NCI-H1436 (cell line): ENCODE results near the gene TRPM6.
"Not testable (repeated sequence)": the region's sequence is repeated elsewhere in the genome, so short reads cannot be mapped to it uniquely, and the experiment has no call there.

Source experiments
- DNase-seq: peaks from one replicate; lab custom pipeline; 2025; lab: John Stamatoyannopoulos, UW

Gene TRPM6, protein sequence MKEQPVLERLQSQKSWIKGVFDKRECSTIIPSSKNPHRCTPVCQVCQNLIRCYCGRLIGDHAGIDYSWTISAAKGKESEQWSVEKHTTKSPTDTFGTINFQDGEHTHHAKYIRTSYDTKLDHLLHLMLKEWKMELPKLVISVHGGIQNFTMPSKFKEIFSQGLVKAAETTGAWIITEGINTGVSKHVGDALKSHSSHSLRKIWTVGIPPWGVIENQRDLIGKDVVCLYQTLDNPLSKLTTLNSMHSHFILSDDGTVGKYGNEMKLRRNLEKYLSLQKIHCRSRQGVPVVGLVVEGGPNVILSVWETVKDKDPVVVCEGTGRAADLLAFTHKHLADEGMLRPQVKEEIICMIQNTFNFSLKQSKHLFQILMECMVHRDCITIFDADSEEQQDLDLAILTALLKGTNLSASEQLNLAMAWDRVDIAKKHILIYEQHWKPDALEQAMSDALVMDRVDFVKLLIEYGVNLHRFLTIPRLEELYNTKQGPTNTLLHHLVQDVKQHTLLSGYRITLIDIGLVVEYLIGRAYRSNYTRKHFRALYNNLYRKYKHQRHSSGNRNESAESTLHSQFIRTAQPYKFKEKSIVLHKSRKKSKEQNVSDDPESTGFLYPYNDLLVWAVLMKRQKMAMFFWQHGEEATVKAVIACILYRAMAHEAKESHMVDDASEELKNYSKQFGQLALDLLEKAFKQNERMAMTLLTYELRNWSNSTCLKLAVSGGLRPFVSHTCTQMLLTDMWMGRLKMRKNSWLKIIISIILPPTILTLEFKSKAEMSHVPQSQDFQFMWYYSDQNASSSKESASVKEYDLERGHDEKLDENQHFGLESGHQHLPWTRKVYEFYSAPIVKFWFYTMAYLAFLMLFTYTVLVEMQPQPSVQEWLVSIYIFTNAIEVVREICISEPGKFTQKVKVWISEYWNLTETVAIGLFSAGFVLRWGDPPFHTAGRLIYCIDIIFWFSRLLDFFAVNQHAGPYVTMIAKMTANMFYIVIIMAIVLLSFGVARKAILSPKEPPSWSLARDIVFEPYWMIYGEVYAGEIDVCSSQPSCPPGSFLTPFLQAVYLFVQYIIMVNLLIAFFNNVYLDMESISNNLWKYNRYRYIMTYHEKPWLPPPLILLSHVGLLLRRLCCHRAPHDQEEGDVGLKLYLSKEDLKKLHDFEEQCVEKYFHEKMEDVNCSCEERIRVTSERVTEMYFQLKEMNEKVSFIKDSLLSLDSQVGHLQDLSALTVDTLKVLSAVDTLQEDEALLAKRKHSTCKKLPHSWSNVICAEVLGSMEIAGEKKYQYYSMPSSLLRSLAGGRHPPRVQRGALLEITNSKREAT (N-terminal part only)

GRCh38 chr9:74887041-74887980 is at the start of gene TRPM6:
TSS of gene TRPM6 (minus strand) at chr9:74887921. CDS start at chr9:74887856, 65 bp downstream.
- peak; percentile 21 for DNase-seq

- DNase-seq, result no peak
Observed at GRCh38 chr9:74935008-74935407, 47.3 kb upstream of the TRPM6 start.

DNA sequence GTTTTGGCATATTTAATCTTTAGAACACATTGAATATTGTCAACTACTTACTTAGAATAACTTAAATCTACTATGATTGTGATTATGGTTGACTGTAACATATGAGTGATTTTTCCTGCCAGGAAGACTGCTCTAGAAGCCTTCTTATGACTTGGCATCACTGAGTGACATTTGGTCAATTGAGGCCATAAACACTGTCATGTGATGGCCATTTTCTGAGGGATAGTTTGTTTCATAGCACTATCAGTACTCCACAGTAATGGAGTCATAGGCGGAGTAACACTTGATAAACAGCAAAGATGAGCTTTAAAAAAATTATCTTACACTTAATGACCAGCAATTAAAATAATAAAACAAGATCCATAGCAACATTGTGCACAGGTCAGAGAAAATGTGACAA is 34.0 kb upstream of the TRPM6 start:
- DNase-seq, result no peak

DNA sequence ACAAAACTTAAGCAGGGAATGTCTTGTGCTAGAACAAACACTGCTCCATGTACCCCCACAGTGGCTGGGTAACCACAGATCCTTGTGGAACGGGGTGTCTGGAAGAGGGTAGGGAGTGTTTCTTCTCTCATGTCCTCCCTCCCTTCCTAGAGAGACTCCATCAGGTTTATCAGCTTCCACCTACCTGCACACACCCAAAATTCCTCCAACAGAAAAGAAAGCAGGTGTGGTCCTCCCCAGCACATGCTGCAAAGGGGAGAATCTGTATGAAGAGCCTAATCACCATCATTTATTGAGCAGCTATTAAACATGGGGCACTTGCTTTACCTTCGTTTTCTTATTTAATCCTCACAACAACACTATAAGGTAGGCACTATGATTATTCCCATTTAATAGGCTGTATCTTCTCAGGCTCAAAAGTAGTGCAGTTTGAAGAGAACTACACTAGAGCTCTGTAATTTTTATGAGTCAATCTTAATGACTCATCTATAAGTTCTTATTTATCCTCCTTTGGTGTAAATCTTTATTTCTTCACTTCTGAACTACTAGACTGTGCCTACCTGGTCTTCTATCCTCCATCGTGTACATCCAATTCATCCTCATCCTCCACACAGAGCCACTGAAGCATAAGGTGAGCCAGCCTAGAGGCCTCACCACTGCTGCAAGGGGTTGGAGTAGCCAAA is 33.4 kb upstream of the TRPM6 start:
- DNase-seq, result no peak

GRCh38 chr9:74910036-74910435 is 22.3 kb upstream of the TRPM6 start:
- no peak for DNase-seq

DNA sequence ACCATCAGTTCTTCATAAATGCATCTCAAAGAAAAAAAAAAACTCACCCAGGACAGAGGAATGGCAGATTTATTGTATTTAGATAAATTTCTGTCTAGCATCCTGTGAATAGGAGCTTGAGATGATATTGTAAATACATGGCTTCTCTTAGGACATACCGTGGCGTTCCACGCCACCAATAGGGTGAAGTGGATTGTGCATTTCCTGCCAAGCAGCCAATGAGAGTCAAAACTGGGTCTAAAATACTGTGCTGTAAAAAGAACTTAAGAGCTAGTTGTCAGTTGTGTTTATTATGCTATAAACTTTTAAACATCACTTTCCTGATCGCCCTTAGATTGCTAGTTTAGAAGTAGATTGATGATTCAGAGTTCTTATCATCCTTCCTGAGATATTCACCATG is 20.9 kb upstream of the TRPM6 start:
- no peak for DNase-seq

- no peak for DNase-seq
Observed at GRCh38 chr9:74907085-74907484, 19.4 kb upstream of the TRPM6 start.

DNA sequence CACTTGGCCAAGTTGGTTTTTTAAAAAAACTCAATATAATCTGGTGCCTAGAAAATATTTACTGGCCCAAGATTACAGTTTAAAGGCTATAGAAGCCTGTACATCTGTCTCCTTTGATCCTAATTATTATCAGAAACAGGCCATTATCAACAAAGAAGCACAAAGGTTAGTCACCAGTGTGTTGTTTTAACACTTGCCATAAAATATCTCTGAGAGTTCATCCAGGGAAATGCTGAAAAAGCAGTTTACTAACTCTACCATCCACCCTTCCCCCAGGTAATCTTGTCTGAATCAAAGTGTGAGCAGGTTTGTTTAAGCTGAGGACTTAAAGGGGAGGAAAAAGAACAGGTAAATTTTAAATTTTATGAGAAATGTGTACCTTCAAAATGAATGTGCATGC is 13.3 kb upstream of the TRPM6 start:
- DNase-seq, result no peak

DNA sequence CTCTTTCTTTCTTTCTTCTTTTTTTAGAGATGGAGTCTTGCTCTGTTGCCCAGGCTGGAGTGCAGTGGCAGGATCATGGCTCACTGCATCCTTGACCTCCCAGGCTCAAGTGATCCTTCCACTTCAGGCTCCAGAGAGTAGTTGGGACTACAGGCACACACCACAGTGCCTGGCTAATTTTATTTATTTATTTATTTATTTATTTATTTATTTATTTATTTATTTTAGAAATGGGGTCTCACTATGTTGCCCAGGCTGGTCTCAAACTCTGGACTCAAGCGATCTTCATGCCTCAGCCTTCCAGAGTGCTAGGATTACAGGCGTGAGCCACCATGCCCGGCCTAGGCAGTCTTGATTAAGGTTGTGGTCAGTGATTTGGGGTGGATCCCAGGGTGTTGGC is 728 bp upstream of the TRPM6 start:
- not testable (repeated sequence) for DNase-seq

- DNase-seq, result no peak
Observed at GRCh38 chr9:74887981-74888370, 255 bp upstream of the TRPM6 start.

DNA sequence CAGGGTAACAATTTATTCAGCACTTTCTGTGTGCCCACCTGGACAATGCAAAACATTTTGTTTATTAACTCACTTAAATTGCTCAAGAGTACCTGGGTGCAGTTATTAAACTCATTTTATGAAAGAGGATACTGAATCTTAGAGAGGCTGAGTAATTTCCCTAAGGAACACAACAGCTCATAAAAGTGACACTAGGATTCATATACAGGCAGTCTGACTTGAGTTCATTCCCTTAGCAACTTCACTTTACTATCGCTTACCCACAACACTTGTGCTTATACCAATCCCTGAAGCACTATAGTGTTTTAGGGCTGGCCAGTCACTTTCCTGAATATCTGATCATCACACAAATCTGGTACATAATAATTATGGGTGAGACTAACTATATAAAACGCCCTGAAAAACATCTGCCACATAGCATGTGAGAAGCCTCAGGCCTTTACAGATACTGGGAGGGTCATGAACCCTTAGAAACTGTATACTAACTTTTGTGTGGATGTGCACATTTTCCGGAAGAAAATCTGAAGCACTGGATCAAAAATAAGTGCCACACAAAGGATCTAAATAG is 11.3 kb downstream of the TRPM6 start:
- no peak for DNase-seq

- DNase-seq, result no peak
Observed at GRCh38 chr9:74875656-74876055, 12.1 kb downstream of the TRPM6 start.

DNA sequence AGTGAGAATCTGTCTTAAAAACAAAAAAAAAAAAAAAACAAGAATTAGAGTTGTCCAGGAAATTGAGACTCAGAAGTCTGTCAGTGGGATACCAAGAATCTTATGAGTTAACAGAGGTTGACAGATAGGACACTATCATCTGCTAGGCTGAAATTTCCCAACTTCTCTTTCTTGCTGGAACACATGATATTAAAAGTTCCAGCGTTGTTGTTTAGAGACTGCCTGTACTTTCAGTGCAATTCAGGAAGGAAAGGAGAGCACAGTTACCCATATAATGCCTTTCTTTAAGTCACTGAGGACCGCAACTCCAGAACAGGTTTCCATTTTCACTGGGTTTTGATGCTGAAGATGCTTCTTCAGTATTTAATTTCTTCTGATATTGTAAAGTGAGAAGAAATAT is 13.5 kb downstream of the TRPM6 start:
- no peak for DNase-seq

DNA sequence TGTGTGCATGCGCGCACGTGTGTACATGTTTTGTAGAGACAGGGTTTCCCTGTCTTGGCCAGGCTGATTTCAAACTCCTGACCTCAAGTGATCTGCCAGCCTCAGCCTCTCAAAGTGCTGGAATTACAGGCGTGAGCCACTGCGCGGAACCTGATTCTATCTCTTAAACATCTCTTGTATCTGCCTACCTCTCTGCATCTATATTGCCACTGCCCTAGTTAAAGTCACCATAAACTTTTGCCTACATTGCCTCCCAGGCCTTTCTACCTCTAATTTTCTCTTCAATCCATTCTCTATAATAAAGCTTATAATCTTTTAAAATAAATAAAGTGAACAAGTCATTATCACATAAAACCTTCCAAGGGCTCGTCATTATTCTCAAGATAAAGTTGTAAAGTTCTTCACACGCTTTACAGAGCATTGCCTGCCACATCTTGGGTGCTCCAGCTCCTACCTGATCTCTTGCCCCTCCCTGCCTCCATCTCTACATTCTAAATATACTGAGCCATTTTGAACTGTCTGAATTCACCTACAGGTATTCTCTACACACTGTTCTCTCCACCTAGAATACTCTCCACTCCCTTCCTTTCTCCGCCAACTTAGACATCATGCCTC is 15.0 kb downstream of the TRPM6 start:
- no peak for DNase-seq

DNA sequence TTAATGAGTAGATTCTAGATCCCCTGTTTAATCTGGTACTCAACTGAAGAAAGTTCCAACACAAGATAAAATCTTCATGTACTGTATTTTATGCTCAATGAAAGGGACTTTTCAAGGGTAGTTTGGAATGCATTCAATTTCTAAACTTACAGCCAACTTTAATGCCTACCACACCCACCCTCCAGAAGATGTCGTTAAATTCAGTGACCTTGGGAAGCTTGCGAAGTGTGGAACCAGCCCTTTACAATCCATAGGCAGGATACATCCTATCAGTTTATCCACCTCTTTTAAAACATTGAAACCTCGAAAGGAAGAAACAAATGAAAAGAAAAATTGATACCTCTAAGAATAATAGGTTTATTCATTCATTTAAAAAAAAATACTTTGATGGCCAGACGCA is 20.2 kb downstream of the TRPM6 start:
- DNase-seq, result no peak

- no peak for DNase-seq
Observed at GRCh38 chr9:74865177-74865576, 22.5 kb downstream of the TRPM6 start.

DNA sequence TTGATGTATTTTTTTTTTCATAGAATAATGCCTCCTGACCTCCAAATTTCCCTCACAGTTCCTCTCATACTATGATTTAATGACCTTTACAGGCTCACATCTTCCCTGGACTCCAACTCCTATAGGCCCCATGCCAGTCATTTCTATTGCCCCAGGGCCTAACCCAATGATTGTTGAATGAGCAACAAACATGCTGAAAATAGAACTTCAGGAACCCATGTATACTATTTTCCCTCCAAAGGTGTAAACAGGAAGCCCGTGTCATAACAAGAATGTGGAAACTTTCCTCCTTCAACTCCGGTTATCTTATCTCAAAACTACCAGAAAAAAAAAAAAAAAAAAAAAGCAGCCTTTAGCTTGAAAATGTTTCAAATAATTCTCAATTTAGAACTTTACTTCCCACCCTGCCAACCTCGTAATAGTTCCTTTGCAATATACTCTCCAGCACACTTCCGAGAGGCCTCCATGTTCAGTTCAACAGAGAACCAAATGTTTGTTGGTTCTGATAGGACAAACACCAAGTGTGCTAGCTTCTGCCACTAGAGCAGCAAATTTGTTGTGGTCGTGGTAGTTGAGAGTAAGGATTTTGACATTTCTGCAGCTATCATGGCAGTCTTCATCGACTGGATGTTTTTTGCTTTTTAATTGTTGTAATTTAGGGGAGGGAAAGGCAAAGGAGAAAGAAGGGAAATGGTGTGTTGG is 25.8 kb downstream of the TRPM6 start:
- DNase-seq, result no peak

DNA sequence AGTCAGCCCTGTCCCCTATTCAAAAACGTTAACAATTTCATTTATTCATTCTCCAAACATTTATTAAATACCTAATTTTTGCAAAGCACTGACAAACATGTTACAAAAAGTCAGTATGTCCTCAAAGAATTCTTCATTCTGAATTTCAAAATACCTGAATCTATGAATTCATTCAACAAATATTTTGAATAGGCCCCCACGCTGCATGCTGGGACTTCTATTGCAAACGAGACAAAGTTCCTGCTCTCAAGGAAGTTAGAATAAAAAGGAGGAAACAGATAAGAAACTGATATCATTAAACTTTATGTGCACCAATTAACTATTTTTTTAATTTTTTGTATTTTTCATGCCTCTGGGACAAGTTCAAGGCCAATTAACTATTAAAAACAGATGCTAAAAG is 26.6 kb downstream of the TRPM6 start:
- no peak for DNase-seq

DNA sequence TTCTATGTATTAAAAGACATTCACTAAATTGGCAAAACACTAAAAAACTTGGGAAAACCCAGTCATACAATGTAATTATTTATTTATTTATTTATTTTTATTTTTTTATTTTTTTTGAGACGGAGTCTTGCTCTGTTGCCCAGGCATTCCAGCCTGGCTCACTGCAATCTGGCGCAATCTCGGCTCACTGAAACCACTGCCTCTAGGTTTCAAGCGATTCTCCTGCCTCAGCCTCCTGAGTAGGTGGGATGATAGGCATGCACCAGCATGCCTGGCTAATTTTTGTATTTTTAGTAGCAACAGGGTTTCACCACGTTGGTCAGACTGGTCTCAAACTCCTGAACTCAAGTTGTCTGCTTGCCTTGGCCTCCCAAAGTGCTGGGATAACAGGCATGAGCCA is 27.5 kb downstream of the TRPM6 start:
- not testable (repeated sequence) for DNase-seq
